Calu3 (cell line): ENCODE results near the gene SLC16A6. TPM values are rescaled to one million over a fixed set of nuclear protein-coding genes. Genes with fewer than 3 reads are reported as not detected.
A peak's percentile ranks its signal among the peaks of the same experiment; 100 is the strongest.

Experiments
- BruUV-seq: library from RNA; stranded (reverse); fragments of 400-500 nt; replicated peaks from 2 replicates; lab custom pipeline; 2021; lab: Mats Ljungman, UMichigan
- CTCF ChIA-PET: fragments of 300-600 bp; sonication (Branson Sonifier 250); formaldehyde crosslinking; loops from one replicate; lab custom pipeline; 2022; ENCODE audit warnings: antibody characterized with exemption; lab: Charles Lee
- DNase-seq: peaks from one replicate; pipeline ENCODE4 v3.0.0; 2022
- H3K27ac Mint-ChIP-seq: one replicate; pipeline ENCODE4 v1.8.0; 2022; ENCODE audit warnings: mixed read lengths; ENCODE audit not compliant: unreplicated experiment
- H3K27me3 Mint-ChIP-seq: one replicate; pipeline ENCODE4 v1.8.0; 2022; ENCODE audit warnings: mixed read lengths; ENCODE audit not compliant: unreplicated experiment
- H3K36me3 Mint-ChIP-seq: one replicate; pipeline ENCODE4 v1.8.0; 2022; ENCODE audit warnings: mild to moderate bottlenecking, moderate library complexity, mixed read lengths; ENCODE audit not compliant: insufficient read depth, unreplicated experiment
- H3K4me1 Mint-ChIP-seq: one replicate; pipeline ENCODE4 v1.8.0; 2022; ENCODE audit warnings: mild to moderate bottlenecking, low read depth, mixed read lengths; ENCODE audit not compliant: unreplicated experiment
- H3K4me3 Mint-ChIP-seq: one replicate; pipeline ENCODE4 v1.8.0; 2022; ENCODE audit warnings: mild to moderate bottlenecking, low read depth, moderate library complexity, mixed read lengths; ENCODE audit not compliant: unreplicated experiment
- H3K9me3 Mint-ChIP-seq: one replicate; pipeline ENCODE4 v1.8.0; 2022; ENCODE audit warnings: low read depth, mixed read lengths; ENCODE audit not compliant: unreplicated experiment
- CTCF ChIP-seq: fragments of 200-600 bp; IDR thresholded peaks from one replicate; pipeline ENCODE4 v1.8.0; 2022; ENCODE audit warnings: antibody characterized with exemption; ENCODE audit not compliant: unreplicated experiment
- intact Hi-C: fragments of 100-400 bp; cut with micrococcal nuclease; formaldehyde crosslinking; loops from one replicate; pipeline ENCODE4 v1.10.0; 2022; ENCODE audit not compliant: unreplicated experiment
- total RNA-seq: library from RNA; stranded (reverse); gene quantifications from 2 replicates; pipeline ENCODE4 v1.2.3, GENCODE V29; 2022

The SLC16A6 gene
- total RNA-seq, 1 experiment from 2014 or later: 0.19 TPM

- intact Hi-C loops: no loop called here
- peak; percentile 8 for DNase-seq
- no peak overlapping the region for H3K27ac Mint-ChIP-seq
- no TSS peak for BruUV-seq
- CTCF ChIA-PET: interaction anchor here (1.3 kb wide), 1 partner anchor 10 kb away, joined by 3 read pairs; no protein-coding TSS in a partner anchor
- no peak for TF ChIP-seq CTCF
- H3K36me3 Mint-ChIP-seq: peaks cover 5% of the 10 kb centered on the region
- peaks cover 76% of the 10 kb centered on the region for H3K27me3 Mint-ChIP-seq
- no peaks in the 10 kb centered on the region for H3K4me1 Mint-ChIP-seq
- no peak overlapping the region for H3K4me3 Mint-ChIP-seq
- H3K9me3 Mint-ChIP-seq: no peaks in the 10 kb centered on the region
Measured at GRCh38 chr17:68328676-68329075, 37.7 kb upstream of the SLC16A6 start.

DNA sequence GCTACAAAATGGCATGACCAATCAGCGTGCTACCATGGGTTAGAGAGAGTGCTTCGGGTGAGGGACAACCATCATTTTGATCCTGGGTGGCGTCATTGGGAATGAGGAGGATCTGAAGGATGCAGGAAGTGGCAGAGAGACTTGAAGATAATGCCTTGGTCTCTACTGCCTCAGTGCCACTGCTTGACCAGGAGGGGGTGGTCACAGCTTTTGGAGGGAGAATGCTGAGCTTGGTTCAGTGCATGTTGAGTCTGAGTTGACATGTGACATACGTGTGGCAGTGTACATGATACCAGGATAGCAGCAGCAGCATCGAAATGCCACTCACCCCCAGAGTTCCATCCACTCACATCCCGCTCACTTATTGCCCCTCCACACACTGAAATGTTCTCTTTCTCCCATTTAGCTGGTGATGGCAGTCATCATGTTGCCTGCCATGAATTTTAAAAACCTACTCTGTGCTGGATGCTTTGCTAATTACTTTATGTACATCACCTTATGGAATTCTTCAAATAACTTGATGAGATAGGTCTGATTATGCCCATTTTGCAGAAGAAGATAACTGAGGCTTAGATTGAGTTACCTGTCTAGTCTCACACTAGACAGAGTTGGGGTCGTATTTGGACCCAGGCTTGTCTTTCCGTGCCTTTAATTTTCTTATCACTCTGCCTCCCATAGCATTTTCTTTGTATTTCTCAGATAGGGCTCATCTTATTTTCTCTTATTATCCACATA is 37.1 kb upstream of the SLC16A6 start:
- no peak for TF ChIP-seq CTCF
- Mint-ChIP-seq H3K36me3 (peaks cover 3% of the 10 kb centered on the region), H3K27me3 (peaks cover 76% of the 10 kb centered on the region), H3K4me3 (no peak overlapping the region), H3K4me1 (no peaks in the 10 kb centered on the region), H3K27ac (no peak overlapping the region), H3K9me3 (no peaks in the 10 kb centered on the region)
- no TSS peak for BruUV-seq
- DNase-seq: no peak
- intact Hi-C loops: no loop called here
- CTCF ChIA-PET: interaction anchor here (1.0 to 1.3 kb wide), 2 partner anchors 10 to 71 kb away, joined by 3 read pairs; no protein-coding TSS in a partner anchor

DNA sequence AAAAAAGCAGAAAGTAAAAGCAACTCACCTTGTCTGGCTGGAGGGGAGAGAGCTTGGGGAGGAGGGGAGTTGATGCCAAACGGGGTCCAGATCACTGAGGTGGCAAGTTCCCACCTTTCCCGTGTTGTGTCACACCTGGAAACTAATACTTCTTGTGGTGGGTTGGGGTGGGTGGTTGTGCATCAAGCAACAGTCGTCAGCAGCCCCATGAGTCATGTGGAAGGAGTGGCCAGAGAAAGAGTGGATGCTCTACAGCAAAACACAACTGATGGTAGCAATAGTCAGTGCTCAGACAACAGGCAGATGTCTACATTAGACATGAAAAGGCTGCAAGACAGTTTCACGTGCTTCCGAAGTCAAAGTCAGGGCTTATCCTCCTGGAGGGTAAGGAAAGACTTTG is 35.8 kb upstream of the SLC16A6 start:
- DNase-seq: no peak
- Mint-ChIP-seq H3K36me3 (no peaks in the 10 kb centered on the region), H3K4me3 (no peak overlapping the region), H3K4me1 (no peaks in the 10 kb centered on the region), H3K27me3 (peaks cover 62% of the 10 kb centered on the region), H3K9me3 (no peaks in the 10 kb centered on the region), H3K27ac (no peak overlapping the region)
- BruUV-seq: no TSS peak
- CTCF ChIA-PET: no interaction called here
- intact Hi-C loops: no loop called here
- TF ChIP-seq CTCF: no peak

DNA sequence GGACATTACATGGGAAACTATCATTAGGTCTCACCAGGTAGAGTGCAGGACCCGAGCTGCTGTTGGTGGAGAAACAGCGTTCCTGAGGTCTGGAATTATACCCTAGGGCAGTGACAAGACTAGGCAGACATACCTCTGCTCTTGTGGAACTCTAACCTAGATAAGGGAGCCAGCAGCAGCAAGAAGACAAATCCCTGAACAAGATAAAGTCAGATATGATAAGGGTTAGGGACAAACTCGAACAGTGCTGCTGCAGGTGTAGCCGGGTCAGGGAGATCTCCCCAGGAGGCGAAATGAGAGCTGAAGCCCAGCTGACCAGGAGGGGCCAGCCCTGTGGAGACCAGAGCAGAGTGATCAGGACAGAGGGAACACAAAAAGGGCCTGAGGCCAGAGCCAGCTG is 35.0 kb upstream of the SLC16A6 start:
- Mint-ChIP-seq H3K4me1 (no peaks in the 10 kb centered on the region), H3K4me3 (no peak overlapping the region), H3K27me3 (peaks cover 55% of the 10 kb centered on the region), H3K27ac (no peak overlapping the region), H3K36me3 (no peaks in the 10 kb centered on the region), H3K9me3 (no peaks in the 10 kb centered on the region)
- no TSS peak for BruUV-seq
- intact Hi-C loops: no loop called here
- TF ChIP-seq CTCF: no peak
- no peak for DNase-seq
- CTCF ChIA-PET: no interaction called here
